PFSK-1 (cell line): Measurements from ENCODE around the gene CSRP3.

Source experiments
- POLR2AphosphoS5 ChIP-seq: IDR thresholded peaks from 2 replicates; pipeline ENCODE4 v1.6.1; 2012; ENCODE audit warnings: low read depth, mild to moderate bottlenecking, control low read depth, low read length, moderate library complexity
- REST ChIP-seq, 2 experiments: IDR thresholded peaks; 2 replicates each; pipeline versions ENCODE4 v1.6.1 to v1.8.0; 2011 to 2012; ENCODE audit warnings: low read depth in 2 of 2, low read length in 2 of 2, control low read depth in 1 of 2, inconsistent platforms in 1 of 2, mild to moderate bottlenecking in 1 of 2, moderate library complexity in 1 of 2; ENCODE audit not compliant: insufficient read depth in 1 of 2
- SIN3A ChIP-seq: IDR thresholded peaks from 2 replicates; pipeline ENCODE4 v1.6.1; 2012; ENCODE audit warnings: mild to moderate bottlenecking, low read length, moderate library complexity, borderline replicate concordance; ENCODE audit not compliant: insufficient read depth
- TAF1 ChIP-seq: IDR thresholded peaks from 2 replicates; pipeline ENCODE4 v1.6.1; 2012; ENCODE audit warnings: low read length, control low read depth, borderline replicate concordance; ENCODE audit not compliant: insufficient read depth

- TF ChIP-seq POLR2AphosphoS5 (no peak), REST (IDR thresholded peaks at IDR 0.05; ENCODE audit: insufficient read depth in 1 of 2, low read depth in 2 of 2, low read length in 2 of 2) (no peak), TAF1 (no peak), SIN3A (no peak)
Observed at GRCh38 chr11:19187833-19188258, 13.9 kb downstream of the CSRP3 start.
